GM12878 (cell line): ENCODE results near the gene REXO2. TPM values are rescaled to one million over a fixed set of nuclear protein-coding genes. Genes with fewer than 3 reads are reported as not detected.

Experiments
- BACH1 ChIP-seq: fragments of 450-650 bp; IDR thresholded peaks from 2 replicates; pipeline ENCODE4 v1.6.1; 2017; ENCODE audit warnings: mild to moderate bottlenecking, borderline replicate concordance
- CEBPB ChIP-seq, 2 experiments: fragments of 150-350 bp in 1 of 2; IDR thresholded peaks; 2 replicates each; pipeline ENCODE4 v1.6.1; 2012 to 2014; ENCODE audit warnings: low read depth in 2 of 2, low read length in 2 of 2, borderline replicate concordance in 1 of 2, inconsistent platforms in 1 of 2
- CREM ChIP-seq: IDR thresholded peaks from 2 replicates; pipeline ENCODE4 v1.6.1; 2014; ENCODE audit warnings: antibody characterized with exemption, low read depth
- DPF2 ChIP-seq: fragments of 450-650 bp; IDR thresholded peaks from 2 replicates; pipeline ENCODE4 v1.6.1; 2017; ENCODE audit warnings: mild to moderate bottlenecking
- EED ChIP-seq: sonication (generic); IDR thresholded peaks from 2 replicates; pipeline ENCODE4 v1.6.1; 2016; ENCODE audit warnings: antibody characterized with exemption, low read depth
- EZH2 ChIP-seq: IDR thresholded peaks from 2 replicates; pipeline ENCODE4 v1.6.1; 2012; ENCODE audit warnings: low read depth, mild to moderate bottlenecking, control low read depth, inconsistent platforms, low read length, borderline replicate concordance; ENCODE audit not compliant: control insufficient read depth
- MXI1 ChIP-seq: fragments of 150-350 bp; IDR thresholded peaks from 2 replicates; pipeline ENCODE4 v1.6.1; 2011; ENCODE audit warnings: low read depth, mild to moderate bottlenecking, inconsistent platforms, low read length, improper control_type of control experiment
- MYB ChIP-seq: fragments of 150-350 bp; IDR thresholded peaks from 2 replicates; pipeline ENCODE4 v1.6.1; 2014; ENCODE audit warnings: mild to moderate bottlenecking, low read depth, low read length, borderline replicate concordance
- MYC ChIP-seq: IDR thresholded peaks from 2 replicates; pipeline ENCODE4 v1.6.1; 2011; ENCODE audit warnings: mild to moderate bottlenecking, low read length, moderate library complexity, inconsistent platforms; ENCODE audit not compliant: insufficient read depth, insufficient replicate concordance, insufficient read length, severe bottlenecking
- NFXL1 ChIP-seq: fragments of 450-650 bp; IDR thresholded peaks from 2 replicates; pipeline ENCODE4 v1.6.1; 2017; ENCODE audit warnings: antibody characterized with exemption, mild to moderate bottlenecking, borderline replicate concordance
- RELA ChIP-seq: fragments of 450-650 bp; IDR thresholded peaks from 2 replicates; pipeline ENCODE4 v1.8.0; 2014; ENCODE audit warnings: borderline replicate concordance; ENCODE audit not compliant: partially characterized antibody
- SMAD5 ChIP-seq: IDR thresholded peaks from 2 replicates; pipeline ENCODE4 v1.6.1; 2016; ENCODE audit warnings: antibody characterized with exemption, low read depth
- SMARCA5 ChIP-seq: fragments of 450-650 bp; IDR thresholded peaks from 2 replicates; pipeline ENCODE4 v1.6.1; 2017; ENCODE audit warnings: mild to moderate bottlenecking
- SP1 ChIP-seq: IDR thresholded peaks from one replicate; pipeline ENCODE4 v1.6.1; 2011; ENCODE audit warnings: low read depth, low read length
- SPI1 ChIP-seq: IDR thresholded peaks from 2 replicates; pipeline ENCODE4 v1.6.1; 2011; ENCODE audit warnings: low read depth, mild to moderate bottlenecking, low read length, moderate library complexity, borderline replicate concordance; ENCODE audit not compliant: insufficient read depth
- SREBF2 ChIP-seq: IDR thresholded peaks from 2 replicates; pipeline ENCODE4 v1.6.1; 2012; ENCODE audit warnings: mild to moderate bottlenecking, low read length
- YY1 ChIP-seq: IDR thresholded peaks from 2 replicates; pipeline ENCODE4 v1.6.1; 2011; ENCODE audit warnings: low read depth, mild to moderate bottlenecking, low read length
- ZBED1 ChIP-seq: IDR thresholded peaks from 2 replicates; pipeline ENCODE4 v1.6.1; 2016; ENCODE audit warnings: borderline replicate concordance
- ZNF622 ChIP-seq: fragments of 450-650 bp; IDR thresholded peaks from 2 replicates; pipeline ENCODE4 v1.6.1; 2017; ENCODE audit warnings: mild to moderate bottlenecking, inconsistent platforms
- polyA plus RNA-seq, 11 experiments: library from polyadenylated mRNA; depleted of rRNA in 4 of 11; unstranded in 6 of 11; stranded (reverse) in 5 of 11; fragments of >200 nt; fragmentation: Nextera tagmentation in 4 of 11; fragmentation: Illumina TruSeq in 1 of 11; extraction: Ambion mirVana in 4 of 11; extraction: Trizol in 1 of 11; gene quantifications; 1 replicate in 1 of 11; 2 replicates in 10 of 11; pipeline versions ENCODE4 v1.2.1 to v1.2.3, GENCODE V29; 2011 to 2016; ENCODE audit warnings: inconsistent platforms in 2 of 11, missing spikeins in 2 of 11, low read depth in 1 of 11
- total RNA-seq, 4 experiments: library from RNA; depleted of rRNA in 3 of 4; stranded (reverse); fragments of >200 nt in 3 of 4; fragmentation: Illumina TruSeq in 1 of 4; extraction: Trizol in 1 of 4; gene quantifications; 2 replicates each; pipeline versions ENCODE4 v1.2.1 to v1.2.3, GENCODE V29; 2013 to 2021
- TF ChIP-seq, protein P1 (sequence below): IDR thresholded peaks from 2 replicates; pipeline ENCODE4 v1.6.1; 2012; ENCODE audit warnings: low read depth, low read length, improper control_type of control experiment
- TF ChIP-seq, protein P2 (sequence below): fragments of 450-650 bp; IDR thresholded peaks from 2 replicates; pipeline ENCODE4 v1.6.1; 2018; ENCODE audit warnings: borderline replicate concordance, mild to moderate bottlenecking; ENCODE audit not compliant: partially characterized antibody
- TF ChIP-seq, protein P3 (sequence below): fragments of 450-650 bp; IDR thresholded peaks from 2 replicates; pipeline ENCODE4 v1.6.1; 2016; ENCODE audit warnings: mild to moderate bottlenecking
- TF ChIP-seq, protein P4 (sequence below): IDR thresholded peaks from 2 replicates; pipeline ENCODE4 v1.6.1; 2012; ENCODE audit warnings: low read length, inconsistent platforms
- TF ChIP-seq, protein P5 (sequence below): IDR thresholded peaks from 2 replicates; pipeline ENCODE4 v1.6.1; 2011; ENCODE audit warnings: mild to moderate bottlenecking, low read depth, low read length, moderate library complexity; ENCODE audit not compliant: insufficient replicate concordance

The REXO2 gene
- total and polyA plus RNA-seq, 10 of the 15 experiments (the other 5 are each of a cell fraction or from before 2014, with no cell fraction given) = 3.3 to 12.5 (median 5.3) TPM

DNA sequence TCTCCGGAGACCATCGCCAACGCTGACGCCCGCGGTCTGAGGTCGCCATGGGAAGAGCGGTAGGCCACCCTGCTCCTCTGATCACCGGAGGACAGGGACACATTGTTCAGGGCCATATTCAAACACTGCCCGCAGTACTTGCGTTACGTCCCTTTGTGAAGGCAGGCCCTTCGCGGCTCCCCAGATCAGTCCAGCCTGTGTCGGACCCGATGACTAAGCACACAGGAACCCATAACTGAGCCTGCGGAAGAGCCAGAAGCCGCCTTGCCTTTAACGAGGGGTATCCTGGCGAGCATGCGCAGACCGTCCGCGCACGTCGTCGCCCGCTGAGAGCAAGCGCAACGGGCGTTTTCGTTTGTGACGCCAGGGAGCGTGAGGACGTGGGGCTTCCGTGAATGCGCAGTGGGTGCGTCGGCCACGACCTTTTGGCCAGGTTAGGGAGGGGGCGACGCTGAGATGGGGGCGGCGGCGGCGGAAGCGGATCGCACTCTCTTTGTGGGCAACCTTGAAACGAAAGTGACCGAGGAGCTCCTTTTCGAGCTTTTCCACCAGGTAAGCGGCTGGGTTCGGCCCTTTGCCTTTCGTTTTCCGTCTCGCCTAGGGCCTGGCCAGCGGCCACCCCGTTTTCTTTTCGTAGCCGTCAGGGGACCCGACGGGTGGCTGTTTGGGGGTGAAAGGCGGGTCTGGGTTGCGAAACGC lies 38.9 kb upstream of the REXO2 start, which contains the start of the genes C11orf71 and RBM7 (continued):
- peak; percentile 87 for TF ChIP-seq CREM
- no peak for TF ChIP-seq EED
- TF ChIP-seq RELA = peak; percentile 36
- TF ChIP-seq NFXL1 = no peak
- peak; percentile 50; the same call in 1 of the 2 replicates for TF ChIP-seq DPF2
- peak; percentile 88 for TF ChIP-seq SMAD5
- TF ChIP-seq, protein P1, sequence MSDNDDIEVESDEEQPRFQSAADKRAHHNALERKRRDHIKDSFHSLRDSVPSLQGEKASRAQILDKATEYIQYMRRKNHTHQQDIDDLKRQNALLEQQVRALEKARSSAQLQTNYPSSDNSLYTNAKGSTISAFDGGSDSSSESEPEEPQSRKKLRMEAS = peak; percentile 34; the same call in 1 of the 2 replicates
- peak; percentile 73; the same call in 1 of the 2 replicates for TF ChIP-seq BACH1
- no peak; the same call in none of the 2 replicates for TF ChIP-seq YY1
- no peak for TF ChIP-seq SREBF2
- TF ChIP-seq, protein P2, sequence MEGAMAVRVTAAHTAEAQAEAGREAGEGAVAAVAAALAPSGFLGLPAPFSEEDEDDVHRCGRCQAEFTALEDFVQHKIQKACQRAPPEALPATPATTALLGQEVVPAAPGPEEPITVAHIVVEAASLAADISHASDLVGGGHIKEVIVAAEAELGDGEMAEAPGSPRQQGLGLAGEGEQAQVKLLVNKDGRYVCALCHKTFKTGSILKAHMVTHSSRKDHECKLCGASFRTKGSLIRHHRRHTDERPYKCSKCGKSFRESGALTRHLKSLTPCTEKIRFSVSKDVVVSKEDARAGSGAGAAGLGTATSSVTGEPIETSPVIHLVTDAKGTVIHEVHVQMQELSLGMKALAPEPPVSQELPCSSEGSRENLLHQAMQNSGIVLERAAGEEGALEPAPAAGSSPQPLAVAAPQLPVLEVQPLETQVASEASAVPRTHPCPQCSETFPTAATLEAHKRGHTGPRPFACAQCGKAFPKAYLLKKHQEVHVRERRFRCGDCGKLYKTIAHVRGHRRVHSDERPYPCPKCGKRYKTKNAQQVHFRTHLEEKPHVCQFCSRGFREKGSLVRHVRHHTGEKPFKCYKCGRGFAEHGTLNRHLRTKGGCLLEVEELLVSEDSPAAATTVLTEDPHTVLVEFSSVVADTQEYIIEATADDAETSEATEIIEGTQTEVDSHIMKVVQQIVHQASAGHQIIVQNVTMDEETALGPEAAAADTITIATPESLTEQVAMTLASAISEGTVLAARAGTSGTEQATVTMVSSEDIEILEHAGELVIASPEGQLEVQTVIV = peak; percentile 89
- no peak for TF ChIP-seq MYB
- TF ChIP-seq ZBED1 = no peak
- TF ChIP-seq, protein P3, sequence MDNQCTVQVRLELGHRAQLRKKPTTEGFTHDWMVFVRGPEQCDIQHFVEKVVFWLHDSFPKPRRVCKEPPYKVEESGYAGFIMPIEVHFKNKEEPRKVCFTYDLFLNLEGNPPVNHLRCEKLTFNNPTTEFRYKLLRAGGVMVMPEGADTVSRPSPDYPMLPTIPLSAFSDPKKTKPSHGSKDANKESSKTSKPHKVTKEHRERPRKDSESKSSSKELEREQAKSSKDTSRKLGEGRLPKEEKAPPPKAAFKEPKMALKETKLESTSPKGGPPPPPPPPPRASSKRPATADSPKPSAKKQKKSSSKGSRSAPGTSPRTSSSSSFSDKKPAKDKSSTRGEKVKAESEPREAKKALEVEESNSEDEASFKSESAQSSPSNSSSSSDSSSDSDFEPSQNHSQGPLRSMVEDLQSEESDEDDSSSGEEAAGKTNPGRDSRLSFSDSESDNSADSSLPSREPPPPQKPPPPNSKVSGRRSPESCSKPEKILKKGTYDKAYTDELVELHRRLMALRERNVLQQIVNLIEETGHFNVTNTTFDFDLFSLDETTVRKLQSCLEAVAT = peak; percentile 67
- TF ChIP-seq EZH2 = no peak
- no peak for TF ChIP-seq SP1
- peak; percentile 11 for TF ChIP-seq MYC
- no peak for TF ChIP-seq CEBPB (IDR thresholded peaks at IDR 0.05; ENCODE audit: borderline replicate concordance in 1 of 2, low read depth in 2 of 2, low read length in 2 of 2)
- peak; percentile 42 for TF ChIP-seq MXI1
- TF ChIP-seq SPI1 = 0 out of 2 replicates have a peak, but pooled peaks have one; percentile 30
- TF ChIP-seq, protein P4, sequence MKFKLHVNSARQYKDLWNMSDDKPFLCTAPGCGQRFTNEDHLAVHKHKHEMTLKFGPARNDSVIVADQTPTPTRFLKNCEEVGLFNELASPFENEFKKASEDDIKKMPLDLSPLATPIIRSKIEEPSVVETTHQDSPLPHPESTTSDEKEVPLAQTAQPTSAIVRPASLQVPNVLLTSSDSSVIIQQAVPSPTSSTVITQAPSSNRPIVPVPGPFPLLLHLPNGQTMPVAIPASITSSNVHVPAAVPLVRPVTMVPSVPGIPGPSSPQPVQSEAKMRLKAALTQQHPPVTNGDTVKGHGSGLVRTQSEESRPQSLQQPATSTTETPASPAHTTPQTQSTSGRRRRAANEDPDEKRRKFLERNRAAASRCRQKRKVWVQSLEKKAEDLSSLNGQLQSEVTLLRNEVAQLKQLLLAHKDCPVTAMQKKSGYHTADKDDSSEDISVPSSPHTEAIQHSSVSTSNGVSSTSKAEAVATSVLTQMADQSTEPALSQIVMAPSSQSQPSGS = no peak
- TF ChIP-seq ZNF622 = no peak
- TF ChIP-seq SMARCA5 = peak; percentile 69; the same call in 1 of the 2 replicates
- TF ChIP-seq, protein P5, sequence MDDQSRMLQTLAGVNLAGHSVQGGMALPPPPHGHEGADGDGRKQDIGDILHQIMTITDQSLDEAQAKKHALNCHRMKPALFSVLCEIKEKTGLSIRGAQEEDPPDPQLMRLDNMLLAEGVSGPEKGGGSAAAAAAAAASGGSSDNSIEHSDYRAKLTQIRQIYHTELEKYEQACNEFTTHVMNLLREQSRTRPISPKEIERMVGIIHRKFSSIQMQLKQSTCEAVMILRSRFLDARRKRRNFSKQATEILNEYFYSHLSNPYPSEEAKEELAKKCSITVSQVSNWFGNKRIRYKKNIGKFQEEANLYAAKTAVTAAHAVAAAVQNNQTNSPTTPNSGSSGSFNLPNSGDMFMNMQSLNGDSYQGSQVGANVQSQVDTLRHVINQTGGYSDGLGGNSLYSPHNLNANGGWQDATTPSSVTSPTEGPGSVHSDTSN = no peak
